GM21360 (cell line): Measurements from ENCODE around the gene COL8A1.

Experiments used
- ATAC-seq: cut with Tn5 transposase; IDR thresholded peaks from one replicate; pipeline ENCODE4 v1.9.1; 2021; ENCODE audit warnings: mild to moderate bottlenecking, moderate library complexity; ENCODE audit not compliant: unreplicated experiment

The COL8A1 gene

DNA sequence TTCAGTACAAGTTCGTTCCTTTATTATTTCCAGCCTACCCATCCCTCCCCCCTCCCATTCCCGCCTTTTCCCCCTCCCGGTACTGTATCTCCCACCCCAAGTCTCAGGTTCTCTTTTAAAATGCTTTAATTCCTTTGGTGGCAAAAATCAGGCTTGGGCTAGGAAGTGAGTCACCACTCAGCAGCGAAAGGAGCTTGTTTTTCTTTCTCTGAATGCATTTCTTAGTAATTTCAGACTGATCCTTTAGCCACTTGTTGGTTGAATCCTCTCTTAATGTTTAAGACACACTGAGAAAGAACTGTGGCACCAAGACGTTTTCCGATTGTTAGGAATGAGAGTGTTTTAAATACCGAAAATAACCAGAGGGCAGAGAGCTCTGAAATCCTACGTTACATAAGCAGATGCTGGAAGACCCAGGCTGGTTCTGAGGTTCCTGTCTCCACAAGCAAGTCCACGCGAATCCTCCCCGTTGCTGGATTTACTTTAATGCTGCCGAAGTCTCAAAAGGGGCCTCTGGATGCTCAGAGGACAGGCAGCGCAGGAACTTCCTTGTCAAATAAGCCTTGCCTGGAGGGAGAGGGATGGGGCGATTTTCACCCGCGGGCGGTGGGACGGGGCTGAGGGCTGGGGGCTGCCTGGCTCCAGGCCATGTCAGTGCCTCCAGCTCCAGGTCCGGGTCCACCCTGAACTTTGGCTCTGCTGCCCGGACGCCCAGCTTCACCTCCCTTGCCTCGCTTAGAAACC, 854 bp upstream of the COL8A1 start:
- no peak for ATAC-seq

GRCh38 chr3:99639579-99639978, 1.2 kb downstream of the COL8A1 start:
- ATAC-seq: no peak

DNA sequence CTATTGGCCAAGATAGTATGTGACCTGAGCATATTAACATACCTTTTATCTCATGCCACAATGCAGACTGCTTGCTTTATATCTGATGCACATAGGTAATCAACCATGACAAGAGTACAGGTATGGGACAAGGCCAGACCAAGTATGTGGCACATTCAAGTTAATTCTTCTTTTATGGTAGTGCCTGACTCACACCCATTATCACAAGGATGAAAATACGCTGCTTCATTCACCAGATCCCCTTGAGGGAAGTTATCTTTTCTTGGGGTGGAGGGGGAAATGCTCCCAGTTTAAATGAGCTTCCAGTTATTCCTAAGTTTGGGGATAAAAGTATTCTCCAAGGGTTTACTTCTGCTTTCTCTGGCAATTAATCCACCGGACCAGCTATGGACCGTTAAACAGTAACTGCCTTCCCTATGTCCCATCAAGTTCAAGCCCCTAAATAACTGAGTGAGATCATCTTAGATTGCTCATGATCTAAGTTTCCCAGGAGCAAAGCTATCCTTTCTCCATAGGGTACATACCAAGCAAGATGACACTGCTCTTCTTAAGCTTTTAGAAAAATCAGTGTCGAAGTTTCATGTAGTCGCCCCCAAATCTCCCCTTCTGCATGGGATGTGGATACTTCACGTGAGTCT, 1.9 kb downstream of the COL8A1 start:
- ATAC-seq: no peak

DNA sequence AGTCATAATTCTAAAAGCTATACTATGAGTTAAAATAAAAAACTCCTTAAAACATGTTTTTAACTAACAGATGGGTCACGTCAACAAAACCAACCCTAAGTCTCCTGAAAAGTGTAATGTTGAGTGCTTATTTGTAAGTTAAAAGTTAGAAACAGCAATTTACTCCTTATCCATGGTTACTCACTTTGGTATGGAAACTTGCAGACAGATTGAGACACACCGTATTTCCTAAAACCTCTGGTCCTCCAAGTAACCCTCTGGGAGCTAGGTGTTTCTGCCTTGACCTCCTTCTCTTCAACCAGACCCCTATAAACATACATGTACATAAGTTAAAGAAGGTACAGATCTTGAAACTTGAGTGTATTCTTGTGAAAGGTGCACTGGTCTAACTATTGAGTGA, 3.1 kb downstream of the COL8A1 start:
- no peak for ATAC-seq

DNA sequence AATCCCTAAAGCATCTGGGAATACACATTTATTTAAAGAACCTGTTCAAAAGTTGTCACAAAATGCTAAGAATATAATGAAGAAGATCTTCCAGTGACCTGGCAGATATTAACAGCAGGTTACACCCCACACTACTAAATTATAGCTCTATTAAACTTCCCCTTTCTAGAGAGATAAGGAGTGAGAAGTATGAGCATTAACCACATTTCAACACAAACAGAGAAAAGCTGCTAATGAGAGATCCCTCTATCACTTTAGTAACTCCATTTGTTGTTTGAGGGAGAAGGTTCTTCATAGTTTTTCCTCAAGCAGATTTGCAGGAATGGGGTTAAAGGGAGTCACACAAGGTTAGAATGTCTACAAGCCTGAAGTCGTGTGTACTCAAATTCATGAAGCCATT, 3.6 kb downstream of the COL8A1 start:
- no peak for ATAC-seq

GRCh38 chr3:99644017-99644416, 5.6 kb downstream of the COL8A1 start:
- no peak for ATAC-seq

DNA sequence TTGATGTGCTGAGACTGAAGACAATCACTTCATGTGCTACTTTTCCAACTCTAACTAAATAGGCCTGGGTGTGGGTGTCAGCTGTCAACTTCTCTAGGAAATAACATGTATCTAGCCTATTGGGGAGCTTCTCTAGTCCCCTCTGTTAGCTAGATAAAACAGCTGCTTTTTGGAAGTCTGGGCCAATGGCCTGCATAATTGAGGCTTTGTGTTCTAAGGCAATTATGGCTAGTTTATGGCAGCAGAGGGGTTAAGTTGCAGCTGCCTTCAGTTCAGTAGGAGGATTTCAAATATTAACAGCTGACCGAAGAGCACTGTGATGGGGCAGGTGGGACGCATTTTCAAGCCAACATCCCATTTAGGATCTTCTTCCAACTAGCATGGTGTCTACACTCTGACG, 6.4 kb downstream of the COL8A1 start:
- no peak for ATAC-seq

- ATAC-seq: no peak
Observed at GRCh38 chr3:99645277-99646106, 7.1 kb downstream of the COL8A1 start.

GRCh38 chr3:99646107-99646435, 7.7 kb downstream of the COL8A1 start:
- no peak for ATAC-seq

DNA sequence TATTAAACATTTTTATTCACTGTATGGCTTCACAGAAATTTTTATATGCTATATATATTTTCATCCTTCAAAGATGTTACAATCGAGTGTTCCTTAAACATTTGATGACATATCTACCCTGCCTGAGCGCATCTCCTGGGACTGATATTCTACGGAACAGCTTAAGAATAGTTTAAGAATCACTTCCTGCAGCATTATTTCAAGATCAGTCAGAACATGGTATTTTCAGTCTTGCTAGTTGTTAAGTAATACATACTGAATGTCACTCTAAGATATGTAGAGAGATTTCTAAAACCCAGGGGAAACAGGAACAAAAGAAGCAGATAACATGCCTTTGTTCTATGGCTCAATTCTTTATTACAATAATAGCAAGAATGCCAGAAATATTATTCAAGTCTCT, 8.7 kb downstream of the COL8A1 start:
- ATAC-seq: no peak

- ATAC-seq: no peak
Observed at GRCh38 chr3:99648101-99648500, 9.7 kb downstream of the COL8A1 start.

DNA sequence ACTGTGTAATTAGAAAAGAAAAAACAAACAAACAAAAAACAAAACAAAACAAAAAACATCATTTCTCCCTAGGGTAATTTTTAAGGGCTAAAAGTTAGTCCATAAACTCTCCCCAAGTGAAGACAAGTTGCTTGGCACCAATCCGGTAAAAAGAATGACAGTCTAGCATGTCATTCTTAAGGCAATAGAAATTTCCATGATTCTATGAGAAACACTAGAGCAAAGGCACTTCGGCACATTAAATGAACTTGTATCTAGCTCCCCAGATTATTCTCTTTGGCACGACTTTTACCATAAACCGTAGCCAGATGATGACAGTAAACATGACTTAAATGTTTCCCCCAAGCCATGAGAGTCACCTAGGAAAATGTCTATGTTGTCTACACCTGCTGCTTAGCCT, 10.1 kb downstream of the COL8A1 start:
- no peak for ATAC-seq

- no peak for ATAC-seq
Observed at GRCh38 chr3:99651531-99651930, 13.1 kb downstream of the COL8A1 start.

DNA sequence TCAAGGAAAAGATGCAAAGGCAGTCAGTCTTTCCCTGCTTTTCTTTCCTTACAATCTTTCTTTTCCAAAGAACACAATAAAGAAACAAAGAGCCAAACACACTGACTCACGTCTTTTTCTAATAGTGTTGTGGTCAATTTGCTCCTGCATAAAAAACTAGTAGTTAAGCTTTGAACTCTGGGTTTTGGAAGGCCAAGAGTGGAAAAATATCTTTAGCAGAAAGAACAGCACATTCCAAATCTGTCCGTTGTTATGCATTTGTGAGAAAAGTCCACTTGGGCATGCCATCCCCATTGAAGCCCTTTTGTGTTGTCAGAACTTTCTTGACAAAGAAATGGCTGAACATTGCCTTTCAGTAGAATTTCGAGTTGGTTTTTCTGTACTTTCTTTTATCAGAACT, 18.2 kb downstream of the COL8A1 start:
- ATAC-seq: no peak

DNA sequence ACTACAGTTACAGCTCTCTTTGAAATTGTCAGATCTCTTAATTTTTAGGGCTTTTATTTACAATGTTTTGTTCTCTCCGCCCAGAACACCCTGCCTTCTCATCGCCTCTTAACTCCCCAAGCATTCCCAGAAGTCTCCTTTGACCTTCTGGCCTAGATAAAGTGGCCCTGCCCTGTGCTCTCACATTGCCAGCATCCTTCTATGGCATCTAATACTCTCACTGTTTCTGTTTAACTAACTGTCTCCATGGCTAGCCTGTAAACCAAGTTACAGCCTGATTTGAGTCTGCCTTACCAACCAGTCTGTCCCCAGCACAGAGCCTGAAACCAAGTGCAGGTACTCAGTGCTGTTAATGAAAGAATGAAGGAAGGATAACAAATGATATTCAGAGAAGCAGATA, 19.9 kb downstream of the COL8A1 start:
- ATAC-seq: no peak

DNA sequence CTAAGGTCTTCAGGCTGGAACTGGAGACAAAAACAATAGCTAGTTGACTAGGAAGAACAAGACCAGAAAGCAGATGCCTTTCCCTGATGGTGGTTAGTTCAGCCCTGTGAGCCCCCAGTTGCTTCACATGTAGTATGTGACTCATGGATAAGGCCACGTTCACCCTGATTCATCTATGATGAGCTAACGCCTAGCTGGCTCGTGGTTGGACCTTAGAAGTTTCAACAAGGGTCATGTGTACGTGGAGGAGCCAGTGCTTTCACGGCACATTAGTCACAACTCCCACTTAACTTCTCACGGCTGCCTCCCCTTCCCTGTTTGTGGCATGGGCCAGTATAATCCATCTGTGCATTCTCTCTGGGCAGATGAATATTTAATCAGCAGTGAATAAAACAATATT, 20.6 kb downstream of the COL8A1 start:
- ATAC-seq: no peak

- ATAC-seq: no peak
Observed at GRCh38 chr3:99659951-99660350, 21.6 kb downstream of the COL8A1 start.

DNA sequence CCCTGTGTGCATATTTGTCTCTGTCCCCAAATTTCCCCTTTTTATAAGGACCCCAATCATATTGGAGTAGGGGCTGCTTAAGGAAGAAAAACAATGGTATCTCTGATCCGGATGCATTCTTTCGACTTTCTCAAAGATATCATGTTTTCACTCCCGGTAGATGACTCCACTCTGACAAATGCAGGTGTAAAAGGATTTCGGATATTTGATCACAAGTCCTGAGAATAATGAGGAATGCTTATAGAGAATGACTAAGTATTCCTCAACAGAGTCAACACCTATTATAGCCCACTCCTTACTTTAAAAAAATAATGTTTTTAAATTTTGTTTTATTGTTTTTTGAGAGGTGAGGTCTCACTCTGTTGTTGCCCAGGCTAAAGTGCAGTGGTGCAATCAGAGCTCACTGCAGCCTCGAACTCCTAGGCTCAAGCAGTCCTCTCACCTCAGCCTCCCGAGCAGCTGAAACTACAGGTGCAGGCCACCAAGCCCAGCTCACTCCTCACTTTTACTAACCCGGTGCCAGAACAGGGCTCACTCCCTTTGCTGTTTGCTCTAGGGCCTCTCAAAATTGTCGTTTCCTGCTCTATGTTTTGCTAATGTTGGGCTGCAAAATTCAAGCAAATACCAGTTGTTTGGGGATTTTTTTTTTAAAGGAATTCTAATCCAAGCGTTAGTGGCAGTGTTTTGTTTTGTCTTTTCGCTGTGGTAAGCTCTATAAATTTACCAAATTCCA, 24.6 kb downstream of the COL8A1 start:
- ATAC-seq: no peak

- no peak for ATAC-seq
Observed at GRCh38 chr3:99663977-99664376, 25.6 kb downstream of the COL8A1 start.

DNA sequence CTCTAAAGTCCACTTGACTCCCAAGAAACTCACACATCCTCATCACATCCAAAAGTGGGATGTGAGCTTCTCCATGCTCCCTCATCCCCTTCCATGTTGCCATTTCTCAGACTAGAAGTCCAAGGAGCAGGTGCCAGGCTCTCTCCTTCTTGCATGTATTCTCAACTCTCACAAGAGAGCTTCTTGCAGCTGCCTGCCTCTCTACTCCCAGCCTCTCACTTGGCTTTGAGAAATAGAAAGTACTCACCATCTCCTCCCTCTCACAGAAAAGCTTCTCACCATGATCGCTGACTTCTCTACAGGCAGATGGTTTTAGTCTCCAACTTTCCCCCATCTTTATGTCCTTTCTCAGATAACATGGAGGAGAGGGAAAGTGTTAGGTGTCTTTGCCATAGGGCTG, 26.6 kb downstream of the COL8A1 start:
- no peak for ATAC-seq

DNA sequence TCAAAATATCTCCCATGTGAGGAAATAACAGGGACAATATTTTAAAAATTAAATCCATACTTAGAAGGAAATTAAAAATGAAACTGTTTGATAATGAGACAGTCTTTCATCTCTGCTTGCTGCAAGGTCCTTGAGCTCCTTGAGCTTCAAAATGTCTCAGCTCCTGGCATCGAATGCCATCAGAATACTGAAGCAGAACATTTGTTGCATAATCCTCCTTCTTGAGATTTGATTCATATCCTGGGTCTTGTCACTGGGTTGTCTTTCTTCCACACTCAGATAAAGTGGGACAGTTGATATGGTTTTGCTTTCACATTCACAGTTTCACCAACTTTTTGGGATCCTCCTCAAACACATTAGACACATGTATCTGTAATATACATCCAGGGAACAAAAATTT, 27.8 kb downstream of the COL8A1 start:
- ATAC-seq: no peak
